ENCODE measurements around the gene PTPRD. TPM values are rescaled to one million over a fixed set of nuclear protein-coding genes. Genes with fewer than 3 reads are reported as not detected.

PTPRD gene
- total and polyA plus RNA-seq, 2 experiments from 2014 or later, result 11.5 to 58.0 TPM

DNA sequence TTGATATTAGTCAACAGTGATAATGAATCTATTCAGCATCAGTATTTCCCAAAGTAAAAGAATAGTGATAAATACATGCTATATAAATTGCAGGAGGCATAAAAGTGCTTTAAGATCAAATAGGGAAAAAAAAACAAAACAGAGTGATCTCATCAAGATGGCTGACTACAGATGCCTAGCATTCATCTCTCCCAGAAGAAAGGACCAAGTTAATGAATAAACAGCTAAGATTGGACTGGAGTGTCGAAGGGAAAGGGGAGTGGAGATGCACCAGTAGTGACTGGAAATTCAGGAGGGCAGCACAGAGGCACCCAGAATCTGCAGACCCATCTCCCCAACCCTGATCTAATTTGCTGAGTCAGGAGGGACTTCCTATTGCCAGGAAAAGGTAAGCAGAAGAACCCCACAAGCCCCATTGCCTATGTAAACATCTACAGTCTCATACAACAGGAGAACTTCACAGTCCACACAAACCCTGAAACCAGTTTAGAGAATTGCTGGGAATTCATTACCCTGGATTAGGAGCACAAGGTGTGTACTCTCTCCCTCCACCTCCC is 699.4 kb downstream of the PTPRD start:
- Mint-ChIP-seq H3K27me3 (ENCODE audit: insufficient read depth, low read depth, poor library complexity) (no peaks in the 10 kb centered on the region), H3K27ac (peak overlapping the region; percentile 12; the same call in 1 of the 2 replicates), H3K36me3 (ENCODE audit: low read depth) (no peaks in the 10 kb centered on the region), H3K4me3 (no peak overlapping the region), H3K4me1 (peaks cover 4% of the 10 kb centered on the region; the same call in 2 of the 3 replicates), H3K9me3 (no peaks in the 10 kb centered on the region; the same call in 2 of the 3 replicates)
- no peaks in the 10 kb centered on the region for H3K27me3 ChIP-seq (ENCODE audit: insufficient read depth)
- ATAC-seq, result no peak
- H3K9me2 ChIP-seq (ENCODE audit: insufficient read depth), result no peaks in the 10 kb centered on the region
- no peak overlapping the region for H3K4me2 ChIP-seq
- no peaks in the 10 kb centered on the region for H4K20me1 ChIP-seq (replicated peaks; ENCODE audit: insufficient read depth)
- TF ChIP-seq, protein P1, sequence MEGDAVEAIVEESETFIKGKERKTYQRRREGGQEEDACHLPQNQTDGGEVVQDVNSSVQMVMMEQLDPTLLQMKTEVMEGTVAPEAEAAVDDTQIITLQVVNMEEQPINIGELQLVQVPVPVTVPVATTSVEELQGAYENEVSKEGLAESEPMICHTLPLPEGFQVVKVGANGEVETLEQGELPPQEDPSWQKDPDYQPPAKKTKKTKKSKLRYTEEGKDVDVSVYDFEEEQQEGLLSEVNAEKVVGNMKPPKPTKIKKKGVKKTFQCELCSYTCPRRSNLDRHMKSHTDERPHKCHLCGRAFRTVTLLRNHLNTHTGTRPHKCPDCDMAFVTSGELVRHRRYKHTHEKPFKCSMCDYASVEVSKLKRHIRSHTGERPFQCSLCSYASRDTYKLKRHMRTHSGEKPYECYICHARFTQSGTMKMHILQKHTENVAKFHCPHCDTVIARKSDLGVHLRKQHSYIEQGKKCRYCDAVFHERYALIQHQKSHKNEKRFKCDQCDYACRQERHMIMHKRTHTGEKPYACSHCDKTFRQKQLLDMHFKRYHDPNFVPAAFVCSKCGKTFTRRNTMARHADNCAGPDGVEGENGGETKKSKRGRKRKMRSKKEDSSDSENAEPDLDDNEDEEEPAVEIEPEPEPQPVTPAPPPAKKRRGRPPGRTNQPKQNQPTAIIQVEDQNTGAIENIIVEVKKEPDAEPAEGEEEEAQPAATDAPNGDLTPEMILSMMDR (conservative IDR thresholded peaks at IDR 0.05; ENCODE audit: low read depth in 2 of 2), result no peak
- TF ChIP-seq CREB1 (CRISPR knock-in tag; IDR thresholded peaks at IDR 0.05; ENCODE audit: low read depth) (no peak), EZH2 (IDR thresholded peaks at IDR 0.05; ENCODE audit: low read depth, unreplicated experiment) (no peak), POLR2AphosphoS5 (IDR thresholded peaks at IDR 0.05; ENCODE audit: low read depth) (no peak), ZNF114 (CRISPR knock-in tag; IDR thresholded peaks at IDR 0.05) (no peak), ZNF331 (CRISPR knock-in tag; IDR thresholded peaks at IDR 0.05; ENCODE audit: low read depth) (no peak)
- TF ChIP-seq, protein P2, sequence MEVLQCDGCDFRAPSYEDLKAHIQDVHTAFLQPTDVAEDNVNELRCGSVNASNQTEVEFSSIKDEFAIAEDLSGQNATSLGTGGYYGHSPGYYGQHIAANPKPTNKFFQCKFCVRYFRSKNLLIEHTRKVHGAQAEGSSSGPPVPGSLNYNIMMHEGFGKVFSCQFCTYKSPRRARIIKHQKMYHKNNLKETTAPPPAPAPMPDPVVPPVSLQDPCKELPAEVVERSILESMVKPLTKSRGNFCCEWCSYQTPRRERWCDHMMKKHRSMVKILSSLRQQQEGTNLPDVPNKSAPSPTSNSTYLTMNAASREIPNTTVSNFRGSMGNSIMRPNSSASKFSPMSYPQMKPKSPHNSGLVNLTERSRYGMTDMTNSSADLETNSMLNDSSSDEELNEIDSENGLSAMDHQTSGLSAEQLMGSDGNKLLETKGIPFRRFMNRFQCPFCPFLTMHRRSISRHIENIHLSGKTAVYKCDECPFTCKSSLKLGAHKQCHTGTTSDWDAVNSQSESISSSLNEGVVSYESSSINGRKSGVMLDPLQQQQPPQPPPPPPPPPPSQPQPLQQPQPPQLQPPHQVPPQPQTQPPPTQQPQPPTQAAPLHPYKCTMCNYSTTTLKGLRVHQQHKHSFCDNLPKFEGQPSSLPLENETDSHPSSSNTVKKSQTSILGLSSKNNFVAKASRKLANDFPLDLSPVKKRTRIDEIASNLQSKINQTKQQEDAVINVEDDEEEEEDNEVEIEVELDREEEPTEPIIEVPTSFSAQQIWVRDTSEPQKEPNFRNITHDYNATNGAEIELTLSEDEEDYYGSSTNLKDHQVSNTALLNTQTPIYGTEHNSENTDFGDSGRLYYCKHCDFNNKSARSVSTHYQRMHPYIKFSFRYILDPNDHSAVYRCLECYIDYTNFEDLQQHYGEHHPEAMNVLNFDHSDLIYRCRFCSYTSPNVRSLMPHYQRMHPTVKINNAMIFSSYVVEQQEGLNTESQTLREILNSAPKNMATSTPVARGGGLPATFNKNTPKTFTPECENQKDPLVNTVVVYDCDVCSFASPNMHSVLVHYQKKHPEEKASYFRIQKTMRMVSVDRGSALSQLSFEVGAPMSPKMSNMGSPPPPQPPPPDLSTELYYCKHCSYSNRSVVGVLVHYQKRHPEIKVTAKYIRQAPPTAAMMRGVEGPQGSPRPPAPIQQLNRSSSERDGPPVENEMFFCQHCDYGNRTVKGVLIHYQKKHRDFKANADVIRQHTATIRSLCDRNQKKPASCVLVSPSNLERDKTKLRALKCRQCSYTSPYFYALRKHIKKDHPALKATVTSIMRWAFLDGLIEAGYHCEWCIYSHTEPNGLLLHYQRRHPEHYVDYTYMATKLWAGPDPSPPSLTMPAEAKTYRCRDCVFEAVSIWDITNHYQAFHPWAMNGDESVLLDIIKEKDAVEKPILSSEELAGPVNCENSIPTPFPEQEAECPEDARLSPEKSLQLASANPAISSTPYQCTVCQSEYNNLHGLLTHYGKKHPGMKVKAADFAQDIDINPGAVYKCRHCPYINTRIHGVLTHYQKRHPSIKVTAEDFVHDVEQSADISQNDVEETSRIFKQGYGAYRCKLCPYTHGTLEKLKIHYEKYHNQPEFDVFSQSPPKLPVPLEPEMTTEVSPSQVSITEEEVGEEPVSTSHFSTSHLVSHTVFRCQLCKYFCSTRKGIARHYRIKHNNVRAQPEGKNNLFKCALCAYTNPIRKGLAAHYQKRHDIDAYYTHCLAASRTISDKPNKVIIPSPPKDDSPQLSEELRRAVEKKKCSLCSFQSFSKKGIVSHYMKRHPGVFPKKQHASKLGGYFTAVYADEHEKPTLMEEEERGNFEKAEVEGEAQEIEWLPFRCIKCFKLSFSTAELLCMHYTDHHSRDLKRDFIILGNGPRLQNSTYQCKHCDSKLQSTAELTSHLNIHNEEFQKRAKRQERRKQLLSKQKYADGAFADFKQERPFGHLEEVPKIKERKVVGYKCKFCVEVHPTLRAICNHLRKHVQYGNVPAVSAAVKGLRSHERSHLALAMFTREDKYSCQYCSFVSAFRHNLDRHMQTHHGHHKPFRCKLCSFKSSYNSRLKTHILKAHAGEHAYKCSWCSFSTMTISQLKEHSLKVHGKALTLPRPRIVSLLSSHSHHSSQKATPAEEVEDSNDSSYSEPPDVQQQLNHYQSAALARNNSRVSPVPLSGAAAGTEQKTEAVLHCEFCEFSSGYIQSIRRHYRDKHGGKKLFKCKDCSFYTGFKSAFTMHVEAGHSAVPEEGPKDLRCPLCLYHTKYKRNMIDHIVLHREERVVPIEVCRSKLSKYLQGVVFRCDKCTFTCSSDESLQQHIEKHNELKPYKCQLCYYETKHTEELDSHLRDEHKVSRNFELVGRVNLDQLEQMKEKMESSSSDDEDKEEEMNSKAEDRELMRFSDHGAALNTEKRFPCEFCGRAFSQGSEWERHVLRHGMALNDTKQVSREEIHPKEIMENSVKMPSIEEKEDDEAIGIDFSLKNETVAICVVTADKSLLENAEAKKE (CRISPR knock-in tag; IDR thresholded peaks at IDR 0.05), result no peak
- H3K4me1 ChIP-seq (ENCODE audit: insufficient read depth), result no peaks in the 10 kb centered on the region
- DNase-seq (ENCODE audit: low spot score), result no peak
- H3K79me2 ChIP-seq (replicated peaks; ENCODE audit: insufficient read depth), result no peaks in the 10 kb centered on the region
- peak overlapping the region; percentile 12; the same call in 1 of the 2 replicates for H2AFZ ChIP-seq
- no peaks in the 10 kb centered on the region for H3K36me3 ChIP-seq (ENCODE audit: insufficient read depth)
- no peak overlapping the region for H3K27ac ChIP-seq (ENCODE audit: low read depth)
- H3K4me3 ChIP-seq, result no peak overlapping the region
- H3F3A ChIP-seq (replicated peaks; ENCODE audit: low read depth), result no peaks in the 10 kb centered on the region
